Measurements from ENCODE around the gene DGKD.

DGKD gene

GRCh38 chr2:233492751-233493150 is 138.5 kb downstream of the DGKD start:
- H3K4me1 ChIP-seq = peaks cover 0 to 26% (median 10%) of the 10 kb centered on the region in 4 donors
- intact Hi-C loops (cut with DNase I; ENCODE audit: low total_unique reads) = no loop called here
- DNase-seq = no peak
- TF ChIP-seq CTCF (IDR thresholded peaks at IDR 0.05) = no peak
- no peak overlapping the region for H3K4me3 ChIP-seq
- no peak overlapping the region for H3K27ac ChIP-seq
- peaks cover 23 to 60% (median 47%) of the 10 kb centered on the region in 3 donors for H3K36me3 ChIP-seq
- H3K9me3 ChIP-seq = no peaks in the 10 kb centered on the region
- H3K27me3 ChIP-seq = no peaks in the 10 kb centered on the region

- intact Hi-C loops (cut with DNase I; ENCODE audit: low total_unique reads) = no loop called here
- Histone ChIP-seq H3K27me3 (no peaks in the 10 kb centered on the region), H3K36me3 (peaks cover 33 to 67% (median 56%) of the 10 kb centered on the region in 3 donors), H3K4me1 (no peaks in the 10 kb centered on the region), H3K9me3 (no peaks in the 10 kb centered on the region), H3K4me3 (no peak overlapping the region), H3K27ac (no peak overlapping the region)
- no peak for DNase-seq
- TF ChIP-seq CTCF (IDR thresholded peaks at IDR 0.05) = no peak
Observed at GRCh38 chr2:233495503-233496496, 141.5 kb downstream of the DGKD start.

GRCh38 chr2:233497692-233498091 is 143.4 kb downstream of the DGKD start:
- no peak for DNase-seq
- H3K36me3 ChIP-seq = peaks cover 42 to 59% (median 59%) of the 10 kb centered on the region in 3 donors
- no peak for TF ChIP-seq CTCF (IDR thresholded peaks at IDR 0.05)

GRCh38 chr2:233498126-233498525 is 143.8 kb downstream of the DGKD start:
- intact Hi-C loops (cut with DNase I; ENCODE audit: low total_unique reads) = no loop called here
- Histone ChIP-seq H3K4me1 (no peaks in the 10 kb centered on the region), H3K36me3 (peaks cover 38 to 57% (median 56%) of the 10 kb centered on the region in 3 donors), H3K27ac (no peak overlapping the region), H3K9me3 (peaks cover 0 to 2% (median under 1%) of the 10 kb centered on the region in 3 donors), H3K27me3 (no peaks in the 10 kb centered on the region), H3K4me3 (no peak overlapping the region)
- DNase-seq = no peak
- no peak for TF ChIP-seq CTCF (IDR thresholded peaks at IDR 0.05)

More at GRCh38 chr2:233497692-233498091, 143.4 kb downstream of the DGKD start:
- H3K4me1 ChIP-seq = no peaks in the 10 kb centered on the region
- no peak overlapping the region for H3K4me3 ChIP-seq
- no peaks in the 10 kb centered on the region for H3K9me3 ChIP-seq
- intact Hi-C loops (cut with DNase I; ENCODE audit: low total_unique reads) = no loop called here
- H3K27me3 ChIP-seq = no peaks in the 10 kb centered on the region
- no peak overlapping the region for H3K27ac ChIP-seq

- H3K4me3 ChIP-seq = no peak overlapping the region
- DNase-seq = no peak
- no peaks in the 10 kb centered on the region for H3K4me1 ChIP-seq
- intact Hi-C loops (cut with DNase I; ENCODE audit: low total_unique reads) = no loop called here
- H3K27me3 ChIP-seq = no peaks in the 10 kb centered on the region
- H3K36me3 ChIP-seq = peaks cover 45 to 57% (median 53%) of the 10 kb centered on the region in 3 donors
- no peak for TF ChIP-seq CTCF (IDR thresholded peaks at IDR 0.05)
- peaks cover 0 to 10% (median 6%) of the 10 kb centered on the region in 3 donors for H3K9me3 ChIP-seq
- H3K27ac ChIP-seq = no peak overlapping the region
Observed at GRCh38 chr2:233499928-233500327, 145.6 kb downstream of the DGKD start.
